ENCODE results near the gene SYNPO2.
"Not testable (repeated sequence)": the region's sequence is repeated elsewhere in the genome, so short reads cannot be mapped to it uniquely, and the experiment has no call there.

Gene SYNPO2

GRCh38 chr4:118967393-118967792, 78.7 kb downstream of the SYNPO2 start:
- no peaks in the 10 kb centered on the region for H3K27me3 Mint-ChIP-seq
- H3K4me3 Mint-ChIP-seq = no peak overlapping the region
- H3K4me1 Mint-ChIP-seq (ENCODE audit: low read depth) = peaks cover 7% of the 10 kb centered on the region
- no peak overlapping the region for H3K27ac Mint-ChIP-seq
- H3K9me3 Mint-ChIP-seq = no peaks in the 10 kb centered on the region
- no peaks in the 10 kb centered on the region for H3K36me3 Mint-ChIP-seq (ENCODE audit: low read depth)

DNA sequence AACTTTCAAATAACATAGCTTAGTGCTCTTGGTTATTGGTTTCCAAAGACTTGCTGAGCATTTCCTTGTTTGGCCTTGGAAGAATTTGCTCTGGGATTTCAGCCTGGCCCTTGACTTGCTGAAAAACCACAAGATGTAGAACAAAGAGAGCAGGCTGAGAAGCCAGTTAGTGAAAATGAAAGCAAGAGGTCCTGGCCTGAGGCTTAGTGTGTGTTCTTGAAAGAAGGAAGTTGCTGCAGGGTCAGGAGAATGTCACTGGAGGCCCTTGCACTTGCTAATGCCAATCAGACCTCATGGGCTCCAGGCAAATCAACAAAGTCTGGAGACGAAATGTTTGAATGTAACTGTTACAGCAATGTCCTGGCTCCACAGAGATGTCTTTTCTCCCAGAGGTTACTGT, 79.4 kb downstream of the SYNPO2 start:
- Mint-ChIP-seq H3K36me3 (ENCODE audit: low read depth) (no peaks in the 10 kb centered on the region), H3K4me3 (no peak overlapping the region), H3K27me3 (no peaks in the 10 kb centered on the region), H3K4me1 (ENCODE audit: low read depth) (peaks cover 7% of the 10 kb centered on the region), H3K9me3 (no peaks in the 10 kb centered on the region), H3K27ac (no peak overlapping the region)

- Mint-ChIP-seq H3K27ac (no peak overlapping the region), H3K36me3 (ENCODE audit: low read depth) (no peaks in the 10 kb centered on the region), H3K4me3 (no peak overlapping the region), H3K9me3 (no peaks in the 10 kb centered on the region), H3K4me1 (ENCODE audit: low read depth) (peaks cover 7% of the 10 kb centered on the region), H3K27me3 (no peaks in the 10 kb centered on the region)
Measured at GRCh38 chr4:118968813-118969212, 80.2 kb downstream of the SYNPO2 start.

DNA sequence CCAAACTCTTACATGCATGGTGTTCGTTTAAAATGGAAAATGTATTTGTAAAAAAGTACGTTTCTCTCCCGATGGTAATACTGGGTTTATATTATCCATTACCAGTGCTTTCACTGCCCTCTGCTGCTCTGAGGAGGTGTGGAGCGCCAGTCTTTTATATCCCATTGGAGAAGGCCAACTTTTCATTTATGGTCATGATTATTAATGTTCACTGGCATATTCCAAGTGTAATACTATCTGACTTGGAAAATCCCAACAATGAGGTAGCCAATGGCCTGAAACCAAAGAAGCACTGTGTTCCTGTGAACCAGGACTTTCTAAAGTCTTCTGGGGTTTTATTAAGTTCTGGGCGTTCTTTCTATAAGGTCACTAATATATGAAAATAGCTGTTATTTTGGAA, 80.7 kb downstream of the SYNPO2 start:
- Mint-ChIP-seq H3K27me3 (no peaks in the 10 kb centered on the region), H3K4me1 (ENCODE audit: low read depth) (peaks cover 7% of the 10 kb centered on the region), H3K9me3 (no peaks in the 10 kb centered on the region), H3K27ac (no peak overlapping the region), H3K4me3 (no peak overlapping the region), H3K36me3 (ENCODE audit: low read depth) (no peaks in the 10 kb centered on the region)

DNA sequence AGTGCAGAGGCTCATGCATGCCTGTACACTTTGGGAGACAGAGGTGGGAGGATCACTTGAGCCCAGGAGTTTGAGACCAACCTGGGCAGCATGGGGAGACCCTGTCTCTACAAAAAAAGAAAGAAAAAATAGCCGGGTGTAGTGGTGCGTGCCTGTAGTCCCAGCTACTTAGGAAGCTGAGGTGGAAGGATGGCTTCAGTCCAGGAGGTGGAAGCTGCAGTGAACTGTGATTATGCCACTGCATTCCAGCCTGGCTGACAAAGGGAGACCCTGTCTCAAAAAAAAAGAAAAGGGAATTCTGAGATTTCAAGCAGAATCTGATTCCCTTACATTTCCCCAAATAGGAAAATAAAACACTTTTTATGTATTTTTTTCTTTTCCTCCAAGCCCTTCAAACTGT, 83.5 kb downstream of the SYNPO2 start:
- Mint-ChIP-seq H3K27ac (no peak overlapping the region), H3K4me3 (no peak overlapping the region), H3K9me3 (no peaks in the 10 kb centered on the region), H3K4me1 (ENCODE audit: low read depth) (peaks cover 7% of the 10 kb centered on the region), H3K27me3 (no peaks in the 10 kb centered on the region), H3K36me3 (ENCODE audit: low read depth) (no peaks in the 10 kb centered on the region)

GRCh38 chr4:118973295-118973694, 84.6 kb downstream of the SYNPO2 start:
- Mint-ChIP-seq H3K27ac (no peak overlapping the region), H3K9me3 (no peaks in the 10 kb centered on the region), H3K27me3 (no peaks in the 10 kb centered on the region), H3K4me1 (ENCODE audit: low read depth) (peaks cover 1% of the 10 kb centered on the region), H3K36me3 (ENCODE audit: low read depth) (no peaks in the 10 kb centered on the region), H3K4me3 (no peak overlapping the region)

DNA sequence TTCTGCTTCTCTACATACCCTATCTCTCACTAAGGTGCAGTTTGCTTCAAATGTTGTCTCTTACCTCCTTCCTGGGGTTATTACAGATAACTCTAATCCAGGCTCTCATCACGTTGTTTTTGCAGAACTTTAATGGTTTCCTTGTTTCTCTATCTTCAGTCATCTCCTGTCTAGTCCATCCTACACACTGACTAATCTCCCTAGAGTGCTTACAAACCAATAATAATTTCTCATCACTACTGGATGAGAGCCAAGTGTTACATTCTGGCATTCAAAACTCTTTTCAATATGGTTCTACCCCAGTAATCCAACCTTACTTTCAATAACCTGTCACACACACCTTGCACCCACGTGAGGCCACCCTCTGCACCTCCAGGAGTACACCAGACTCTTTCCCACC, 86.1 kb downstream of the SYNPO2 start:
- Mint-ChIP-seq H3K36me3 (ENCODE audit: low read depth) (no peaks in the 10 kb centered on the region), H3K4me1 (ENCODE audit: low read depth) (no peaks in the 10 kb centered on the region), H3K27ac (no peak overlapping the region), H3K27me3 (no peaks in the 10 kb centered on the region), H3K4me3 (no peak overlapping the region), H3K9me3 (no peaks in the 10 kb centered on the region)

GRCh38 chr4:118975449-118976192, 87.0 kb downstream of the SYNPO2 start:
- Mint-ChIP-seq H3K4me3 (no peak overlapping the region), H3K27me3 (no peaks in the 10 kb centered on the region), H3K36me3 (ENCODE audit: low read depth) (no peaks in the 10 kb centered on the region), H3K9me3 (no peaks in the 10 kb centered on the region), H3K4me1 (ENCODE audit: low read depth) (no peaks in the 10 kb centered on the region), H3K27ac (no peak overlapping the region)

GRCh38 chr4:118976193-118976560, 87.5 kb downstream of the SYNPO2 start:
- H3K27ac Mint-ChIP-seq; H3K36me3 Mint-ChIP-seq (ENCODE audit: low read depth); H3K27me3 Mint-ChIP-seq; H3K9me3 Mint-ChIP-seq; H3K4me1 Mint-ChIP-seq (ENCODE audit: low read depth); H3K4me3 Mint-ChIP-seq: not testable (repeated sequence)

- not testable (repeated sequence) for H3K36me3 Mint-ChIP-seq (ENCODE audit: low read depth); H3K27me3 Mint-ChIP-seq; H3K27ac Mint-ChIP-seq; H3K4me3 Mint-ChIP-seq; H3K9me3 Mint-ChIP-seq; H3K4me1 Mint-ChIP-seq (ENCODE audit: low read depth)
Measured at GRCh38 chr4:118977100-118977499, 88.4 kb downstream of the SYNPO2 start.

- H3K9me3 Mint-ChIP-seq = no peaks in the 10 kb centered on the region
- no peaks in the 10 kb centered on the region for H3K36me3 Mint-ChIP-seq (ENCODE audit: low read depth)
- no peaks in the 10 kb centered on the region for H3K4me1 Mint-ChIP-seq (ENCODE audit: low read depth)
- no peak overlapping the region for H3K27ac Mint-ChIP-seq
- peaks cover 3% of the 10 kb centered on the region for H3K27me3 Mint-ChIP-seq
- no peak overlapping the region for H3K4me3 Mint-ChIP-seq
Measured at GRCh38 chr4:118979712-118980111, 91.1 kb downstream of the SYNPO2 start.

GRCh38 chr4:118981171-118981838, 92.7 kb downstream of the SYNPO2 start:
- Mint-ChIP-seq H3K4me1 (ENCODE audit: low read depth) (no peaks in the 10 kb centered on the region), H3K27ac (no peak overlapping the region), H3K9me3 (no peaks in the 10 kb centered on the region), H3K4me3 (no peak overlapping the region), H3K36me3 (ENCODE audit: low read depth) (no peaks in the 10 kb centered on the region), H3K27me3 (peaks cover 3% of the 10 kb centered on the region)

- Mint-ChIP-seq H3K27ac (no peak overlapping the region), H3K4me1 (ENCODE audit: low read depth) (no peaks in the 10 kb centered on the region), H3K36me3 (ENCODE audit: low read depth) (no peaks in the 10 kb centered on the region), H3K9me3 (no peaks in the 10 kb centered on the region), H3K27me3 (peaks cover 3% of the 10 kb centered on the region), H3K4me3 (no peak overlapping the region)
Measured at GRCh38 chr4:118981839-118982381, 93.3 kb downstream of the SYNPO2 start.

- Mint-ChIP-seq H3K4me3 (no peak overlapping the region), H3K27me3 (peaks cover 3% of the 10 kb centered on the region), H3K4me1 (ENCODE audit: low read depth) (no peaks in the 10 kb centered on the region), H3K9me3 (no peaks in the 10 kb centered on the region), H3K36me3 (ENCODE audit: low read depth) (no peaks in the 10 kb centered on the region), H3K27ac (no peak overlapping the region)
Measured at GRCh38 chr4:118983293-118983692, 94.6 kb downstream of the SYNPO2 start.

DNA sequence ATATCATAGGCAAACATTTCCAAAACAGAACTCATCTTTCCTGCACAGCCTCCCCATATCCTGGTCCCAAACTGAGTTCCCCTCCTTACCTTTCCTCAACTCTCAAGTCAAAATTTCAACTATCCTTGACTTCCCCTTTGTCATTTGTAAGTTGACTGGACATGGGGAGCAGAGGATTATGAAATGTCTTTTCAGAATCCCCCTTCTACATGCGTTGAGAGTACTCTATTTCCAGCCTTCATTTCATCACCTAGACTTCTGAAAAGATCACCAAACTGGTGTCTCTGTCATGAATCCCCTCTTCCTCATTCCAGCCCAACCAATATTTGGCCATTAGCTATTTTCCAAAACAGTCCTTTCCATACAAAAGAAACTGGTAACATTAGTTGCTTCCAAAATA, 95.2 kb downstream of the SYNPO2 start:
- Mint-ChIP-seq H3K9me3 (no peaks in the 10 kb centered on the region), H3K4me3 (no peak overlapping the region), H3K4me1 (ENCODE audit: low read depth) (no peaks in the 10 kb centered on the region), H3K36me3 (ENCODE audit: low read depth) (no peaks in the 10 kb centered on the region), H3K27me3 (peaks cover 3% of the 10 kb centered on the region), H3K27ac (no peak overlapping the region)

Measured in stimulated activated naive CD8-positive, alpha-beta T cell treated with anti-CD3 and anti-CD28 coated beads, Interleukin-15, Interleukin-2, amounts not matched to agents 100 ng/mL and 50 ng/mL, for 24 hours (primary cell).